ENCODE data around the gene FADS3.
A peak's percentile ranks its signal among the peaks of the same experiment; 100 is the strongest.

Gene FADS3, protein sequence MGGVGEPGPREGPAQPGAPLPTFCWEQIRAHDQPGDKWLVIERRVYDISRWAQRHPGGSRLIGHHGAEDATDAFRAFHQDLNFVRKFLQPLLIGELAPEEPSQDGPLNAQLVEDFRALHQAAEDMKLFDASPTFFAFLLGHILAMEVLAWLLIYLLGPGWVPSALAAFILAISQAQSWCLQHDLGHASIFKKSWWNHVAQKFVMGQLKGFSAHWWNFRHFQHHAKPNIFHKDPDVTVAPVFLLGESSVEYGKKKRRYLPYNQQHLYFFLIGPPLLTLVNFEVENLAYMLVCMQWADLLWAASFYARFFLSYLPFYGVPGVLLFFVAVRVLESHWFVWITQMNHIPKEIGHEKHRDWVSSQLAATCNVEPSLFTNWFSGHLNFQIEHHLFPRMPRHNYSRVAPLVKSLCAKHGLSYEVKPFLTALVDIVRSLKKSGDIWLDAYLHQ

DNA sequence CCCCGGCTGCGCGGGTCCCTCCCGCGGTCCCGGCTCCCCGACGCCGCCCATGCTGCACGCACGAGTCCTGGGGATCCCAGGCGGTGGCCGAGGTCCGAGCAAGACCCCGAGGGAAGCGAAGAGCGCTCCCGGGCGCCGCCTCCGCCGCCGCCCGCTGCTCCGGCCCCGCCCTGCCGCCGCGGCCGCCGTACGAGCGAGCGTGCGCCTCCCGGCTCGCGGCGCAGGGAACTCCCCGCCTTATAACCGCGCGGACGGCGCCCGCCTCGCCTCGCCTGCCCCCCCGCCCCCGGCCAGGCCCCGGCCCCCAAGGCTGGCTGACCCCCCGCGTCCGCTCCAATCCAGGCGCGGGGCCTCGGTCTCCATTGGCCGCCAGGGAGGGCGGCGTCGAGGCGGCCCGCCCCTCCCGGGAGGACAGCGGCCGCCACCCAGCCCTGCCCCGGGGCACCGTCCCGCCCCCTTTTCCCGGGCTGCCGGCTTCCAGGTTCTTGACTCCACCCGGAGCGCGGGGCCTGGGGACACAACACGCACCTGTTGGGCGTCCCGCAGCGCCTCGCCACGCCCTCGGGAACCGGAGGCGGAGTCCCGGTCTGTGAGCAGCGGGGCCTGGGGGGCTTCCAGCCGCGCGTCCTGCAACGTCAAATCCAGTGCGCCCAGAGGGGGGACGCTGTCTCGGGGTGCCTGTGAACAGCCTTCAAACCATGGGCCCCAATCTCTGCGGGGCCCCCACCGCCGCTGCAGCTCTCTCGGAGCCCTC, at the start of gene FADS3:
FADS3 (minus strand) TSS at position 215 of the 754 bp plus-strand sequence; CDS start at position 51, 164 bp downstream.
- DNase-seq (ENCODE audit: low read depth), result peak; percentile 48

DNA sequence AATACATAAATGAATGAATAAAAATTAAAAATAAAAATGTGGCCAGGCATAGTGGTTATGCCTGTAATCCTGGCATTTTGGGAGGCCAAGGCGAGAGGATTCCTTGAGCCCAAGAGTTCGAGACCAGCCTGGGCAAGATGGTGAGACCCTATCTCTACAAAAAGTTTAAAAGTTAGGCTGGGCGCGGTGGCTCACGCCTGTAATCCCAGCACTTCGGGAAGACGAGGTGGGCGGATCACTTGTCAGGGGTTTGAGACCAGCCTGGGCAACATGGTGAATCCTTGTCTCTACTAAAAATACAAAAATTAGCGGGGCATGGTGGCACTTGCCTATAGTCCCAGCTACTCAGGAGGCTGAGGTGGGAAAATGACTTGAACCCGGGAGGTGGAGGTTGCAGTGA, 49.1 kb upstream of the FADS3 start:
- DNase-seq (ENCODE audit: low read depth), result no peak

DNA sequence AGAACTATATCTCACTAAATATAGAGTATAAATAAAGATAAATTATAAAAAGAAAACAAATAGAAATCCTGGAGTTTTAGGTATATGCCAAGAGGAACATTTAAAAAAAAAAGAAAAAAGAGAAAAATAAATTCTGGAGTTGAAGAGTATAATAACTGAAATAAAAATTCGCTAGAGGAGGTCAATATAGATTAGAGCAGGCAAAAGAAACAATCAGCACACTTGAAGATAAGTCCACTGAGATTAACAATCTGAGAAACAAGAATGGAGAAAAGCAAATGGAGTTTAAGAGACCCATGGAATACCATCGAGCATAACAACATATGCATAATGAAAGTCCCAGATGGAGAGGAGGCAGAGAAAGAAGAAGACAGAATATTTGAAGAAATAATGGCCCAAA, 44.5 kb upstream of the FADS3 start:
- DNase-seq (ENCODE audit: low read depth), result no peak

DNA sequence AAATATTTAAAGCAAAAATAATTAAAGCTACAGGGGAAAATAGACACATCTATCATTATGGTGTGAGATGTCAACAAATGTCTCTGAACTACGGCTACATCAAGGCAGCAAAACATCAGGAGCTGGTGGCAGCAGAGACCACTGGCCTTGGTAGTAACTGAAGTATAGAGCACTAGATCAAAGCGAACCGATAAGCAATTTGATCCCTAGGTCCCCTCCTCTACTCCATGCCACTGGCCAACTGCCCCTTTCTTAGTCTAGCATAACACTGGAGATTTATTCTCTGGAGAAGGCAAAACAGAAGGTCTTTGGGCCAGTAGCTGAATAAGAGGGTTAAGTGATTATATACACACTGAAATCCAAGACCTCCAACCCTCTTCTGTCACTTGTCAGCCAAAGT, 39.6 kb upstream of the FADS3 start:
- no peak for DNase-seq (ENCODE audit: low read depth)

DNA sequence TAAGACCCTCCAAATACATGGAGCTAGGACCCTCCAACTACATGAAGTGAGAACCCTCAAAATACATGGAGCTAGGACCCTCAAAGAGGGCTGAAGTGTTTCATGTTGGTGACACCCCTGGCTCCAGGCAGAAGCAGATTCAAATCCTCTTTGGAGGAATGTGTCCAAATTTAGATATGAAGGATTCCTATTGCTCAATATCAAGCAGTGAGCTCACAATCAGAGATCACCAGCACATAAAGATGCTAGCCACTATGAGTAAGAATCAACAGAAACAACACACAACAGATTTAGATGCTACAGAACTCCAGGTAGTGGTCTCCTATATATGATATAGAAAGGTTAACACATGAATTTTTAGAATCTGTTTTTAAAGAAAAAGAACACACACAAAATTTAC, 37.3 kb upstream of the FADS3 start:
- DNase-seq (ENCODE audit: low read depth), result no peak

DNA sequence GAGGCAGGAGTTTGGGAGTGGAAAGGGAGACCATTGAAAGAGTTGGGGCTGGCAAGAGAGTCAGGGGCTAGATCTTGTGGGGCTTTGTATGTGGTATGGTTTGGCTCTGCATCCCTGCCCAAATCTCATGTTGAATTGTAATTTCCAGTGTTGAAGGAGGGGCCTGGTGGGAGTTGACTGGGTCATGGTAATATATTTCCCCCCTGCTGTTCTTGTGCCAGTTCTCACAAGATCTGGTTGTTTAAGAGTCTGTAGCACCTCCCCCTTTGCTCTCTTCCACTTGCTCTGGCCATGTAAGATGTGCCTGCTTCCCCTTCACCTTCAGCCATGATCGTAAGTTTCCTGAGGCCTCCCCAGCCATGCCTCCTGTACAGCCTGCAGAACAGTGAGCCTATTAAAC, 36.2 kb upstream of the FADS3 start:
- DNase-seq (ENCODE audit: low read depth), result no peak

DNA sequence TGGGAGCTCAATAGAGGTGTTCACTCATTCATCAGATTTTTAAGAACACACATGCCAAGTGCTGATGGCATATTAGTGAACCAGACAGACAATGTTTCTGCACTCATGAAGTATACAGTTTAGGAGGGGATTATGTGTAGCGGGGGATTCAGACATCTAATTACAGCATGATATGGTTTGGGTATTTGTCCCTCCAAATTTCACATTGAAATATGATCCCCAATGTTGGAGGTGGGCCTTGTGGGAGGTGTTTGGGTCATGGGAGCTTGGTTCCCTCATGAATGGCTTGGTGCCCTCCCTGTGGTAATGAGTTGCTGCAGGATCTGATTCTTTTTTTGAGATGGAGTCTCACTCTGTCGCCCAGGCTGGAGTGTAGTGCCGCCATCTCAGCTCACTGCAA, 34.9 kb upstream of the FADS3 start:
- no peak for DNase-seq (ENCODE audit: low read depth)

DNA sequence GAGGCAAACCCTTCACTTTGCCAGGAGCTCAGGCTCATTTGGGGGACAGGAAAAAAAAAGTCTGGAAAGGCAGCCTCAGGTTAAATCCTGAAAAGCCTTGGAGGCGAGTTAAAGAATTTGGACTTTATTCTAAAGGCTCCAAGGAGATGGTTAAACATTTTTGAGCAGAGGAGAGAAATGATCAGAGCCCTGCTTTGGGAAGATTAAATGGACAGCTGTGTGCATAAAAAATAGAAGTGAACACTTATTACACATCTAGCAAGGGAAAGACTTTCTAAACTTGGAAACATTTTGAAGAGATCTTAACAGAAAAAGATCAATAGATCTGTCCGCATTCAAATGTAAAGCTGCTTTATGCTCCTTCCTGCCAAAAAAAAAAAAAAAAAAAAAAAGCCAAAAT, 34.4 kb upstream of the FADS3 start:
- DNase-seq (ENCODE audit: low read depth), result no peak

DNA sequence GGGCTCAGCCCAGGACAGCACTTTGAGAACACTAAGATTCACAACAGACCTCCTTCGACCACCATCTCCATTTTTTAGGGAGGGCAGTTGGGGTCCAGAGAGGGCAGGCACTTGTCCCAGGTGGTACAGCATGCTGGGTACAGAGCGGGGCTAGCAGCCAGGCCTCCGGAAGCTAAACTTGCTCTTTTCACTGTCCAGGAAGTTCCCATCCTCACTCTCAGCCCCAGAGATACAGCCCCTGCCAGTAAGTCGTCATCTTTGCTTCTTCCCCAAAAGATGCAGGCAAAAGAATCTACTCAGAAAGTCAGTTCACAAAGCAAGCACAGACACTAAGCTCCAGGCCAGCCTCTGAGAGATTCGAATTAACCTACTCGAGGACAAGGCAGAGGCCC, 32.7 kb upstream of the FADS3 start:
- no peak for DNase-seq (ENCODE audit: low read depth)

DNA sequence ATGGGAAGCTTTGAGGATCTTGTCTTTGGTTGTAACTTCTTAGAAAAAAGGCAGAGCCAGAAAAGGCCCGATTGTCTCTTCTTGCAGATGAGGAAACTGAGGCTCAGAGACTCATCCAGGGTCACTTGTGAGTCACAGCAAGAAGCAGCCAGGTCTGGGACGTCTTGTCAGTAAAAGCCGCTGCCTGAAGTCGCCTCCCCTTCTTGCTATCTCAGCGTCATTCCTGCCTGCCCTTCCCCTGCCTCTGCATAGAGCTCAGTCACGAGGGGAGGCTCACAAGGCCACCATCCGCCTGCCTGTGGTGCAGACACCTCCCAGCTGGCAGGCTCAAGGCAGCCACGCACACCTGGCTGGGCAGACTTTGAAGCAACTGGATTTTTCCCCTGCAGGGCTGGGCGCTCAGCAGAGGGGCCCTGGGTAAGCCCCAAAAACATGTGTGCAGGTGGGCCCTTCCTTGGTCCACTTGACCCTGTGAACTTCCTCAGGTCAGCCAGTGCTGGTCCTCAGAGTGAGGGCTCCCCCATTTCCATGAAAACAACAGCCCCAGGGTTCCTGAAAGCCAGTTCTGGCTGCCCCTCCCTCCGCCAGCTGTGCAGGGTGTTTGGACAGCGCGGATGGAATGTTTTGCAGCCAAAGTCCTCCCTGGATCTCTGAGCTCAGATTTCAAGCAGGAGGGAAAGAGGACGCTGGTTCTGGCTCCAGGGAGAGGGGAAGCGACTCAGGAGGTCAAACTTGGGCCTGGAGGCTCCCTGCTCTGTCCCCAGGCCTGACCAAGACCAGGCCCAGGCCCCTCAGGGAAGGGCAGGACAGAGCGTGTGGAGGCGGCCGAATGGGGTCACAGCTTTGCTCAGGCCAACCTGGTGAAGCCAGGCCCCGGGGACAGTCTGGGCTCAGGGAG, 32.1 kb upstream of the FADS3 start:
- DNase-seq (ENCODE audit: low read depth), result no peak

DNA sequence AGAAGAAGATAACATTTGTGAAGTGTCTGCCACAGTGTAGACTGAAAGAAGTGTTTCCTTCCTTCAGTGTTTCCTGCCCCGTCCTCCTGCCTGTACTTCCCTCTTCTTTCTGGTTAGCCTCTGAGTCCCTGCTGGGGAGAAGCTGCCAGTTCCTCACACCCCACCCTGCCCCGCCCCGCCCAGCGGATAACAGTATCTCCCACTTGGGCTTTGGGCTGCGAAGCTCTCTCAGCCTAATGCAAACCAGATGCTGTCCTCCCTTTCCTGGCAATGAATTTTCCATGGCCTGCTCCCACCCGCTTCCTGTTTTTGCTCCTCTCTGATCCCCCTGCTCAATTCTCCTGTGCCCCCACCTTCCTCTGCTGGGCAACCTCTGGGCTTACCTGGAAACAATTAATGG, 31.2 kb upstream of the FADS3 start:
- no peak for DNase-seq (ENCODE audit: low read depth)

DNA sequence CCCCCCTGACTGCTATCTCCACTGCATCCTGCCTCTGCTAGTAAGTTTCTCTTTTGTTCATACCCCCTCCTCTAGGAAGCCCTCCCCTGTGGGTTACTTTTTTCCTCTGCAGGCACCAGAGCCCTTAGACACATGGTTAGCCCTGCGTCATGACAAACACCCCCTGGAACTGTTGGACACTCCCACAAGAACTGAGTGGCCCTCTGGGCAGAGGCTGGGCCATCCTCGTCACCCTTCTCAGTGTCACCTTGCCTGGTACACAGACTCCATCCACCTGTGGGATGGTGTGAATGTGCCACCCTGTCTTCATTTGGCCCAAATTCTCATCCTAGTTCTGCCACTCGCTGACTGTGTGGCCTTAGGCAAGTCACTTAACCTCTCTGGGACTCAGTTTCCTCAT, 30.1 kb upstream of the FADS3 start:
- DNase-seq (ENCODE audit: low read depth), result no peak

DNA sequence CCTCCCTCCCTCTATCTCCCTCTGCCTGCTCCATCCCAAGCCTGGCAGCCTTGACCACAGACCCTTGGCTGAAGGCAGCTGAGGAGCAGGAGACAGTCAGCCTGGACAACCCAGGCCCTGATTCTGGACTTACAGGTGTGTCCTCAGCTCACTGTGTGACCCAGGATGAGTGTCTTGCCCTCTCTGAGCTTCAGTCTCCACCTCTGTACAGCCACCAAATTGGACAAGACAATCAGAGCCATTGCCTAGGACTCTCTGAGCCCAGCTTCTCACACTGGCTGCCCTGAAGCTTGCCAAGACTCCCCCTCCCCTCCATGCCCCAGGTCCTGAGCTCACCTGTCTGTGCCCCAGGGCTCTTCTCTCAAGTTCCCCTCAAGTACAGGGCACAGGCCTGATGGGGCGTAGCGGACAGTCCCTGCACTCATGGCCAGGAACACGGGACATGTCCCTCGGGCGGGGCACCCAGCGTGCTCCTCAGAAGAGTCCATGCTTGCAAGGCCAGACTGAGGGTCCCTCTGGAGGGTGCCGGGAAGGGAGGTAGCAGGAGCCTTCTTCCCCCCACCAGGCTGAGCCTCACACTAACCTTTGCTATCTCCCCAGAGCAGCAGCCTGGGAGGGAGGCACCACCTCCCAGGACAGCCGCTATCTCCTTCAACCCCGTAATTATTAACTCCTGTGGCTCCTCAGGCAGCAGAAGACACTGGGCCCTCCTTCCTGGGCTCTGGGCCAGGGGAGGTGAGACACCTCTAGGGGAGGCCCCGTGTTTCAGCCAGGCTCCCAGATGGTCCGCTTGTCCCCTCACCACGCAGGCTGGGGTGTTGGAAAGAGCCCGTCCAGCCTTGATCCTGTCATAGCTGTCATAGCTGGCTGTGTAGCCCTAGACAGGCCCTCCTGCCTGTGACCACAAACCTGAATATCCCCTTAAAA, 28.6 kb upstream of the FADS3 start:
- DNase-seq (ENCODE audit: low read depth), result no peak

DNA sequence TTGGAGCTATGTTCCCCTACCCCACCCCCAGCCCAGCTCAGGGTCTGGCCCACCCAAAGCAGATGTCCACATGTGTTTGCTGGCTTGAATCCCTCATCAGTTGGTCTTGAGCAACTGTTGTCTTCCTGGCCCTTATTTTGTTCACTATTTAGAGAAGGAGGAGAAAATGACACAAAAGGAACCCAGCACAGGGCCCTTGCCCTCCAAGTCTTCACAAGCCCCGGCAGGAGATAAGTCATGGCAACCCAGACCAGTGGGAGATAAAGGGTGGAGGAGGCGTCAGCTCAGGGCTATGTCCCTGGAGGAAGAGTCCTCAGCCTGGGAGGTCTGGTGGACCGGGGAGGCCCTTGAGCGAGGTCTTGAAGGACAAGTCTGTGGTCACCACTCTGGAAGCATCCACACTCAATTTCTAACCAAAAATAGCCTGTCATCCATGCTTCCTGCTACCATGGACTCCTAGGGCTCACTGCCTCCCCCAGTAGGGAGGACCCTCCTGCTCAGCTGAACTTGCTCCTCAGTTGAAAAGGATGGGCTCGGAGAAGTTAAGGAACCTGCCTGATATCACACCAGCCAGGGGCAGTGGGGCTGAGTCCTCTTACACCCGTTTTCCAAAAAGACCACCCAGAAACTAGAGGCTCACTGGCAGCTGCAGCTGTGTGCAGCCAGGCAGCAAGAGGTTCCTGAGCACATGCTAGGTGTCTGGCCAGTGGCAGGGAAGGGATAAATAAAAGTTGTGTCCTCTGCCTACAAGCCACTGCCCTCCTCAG, 27.8 kb upstream of the FADS3 start:
- no peak for DNase-seq (ENCODE audit: low read depth)

DNA sequence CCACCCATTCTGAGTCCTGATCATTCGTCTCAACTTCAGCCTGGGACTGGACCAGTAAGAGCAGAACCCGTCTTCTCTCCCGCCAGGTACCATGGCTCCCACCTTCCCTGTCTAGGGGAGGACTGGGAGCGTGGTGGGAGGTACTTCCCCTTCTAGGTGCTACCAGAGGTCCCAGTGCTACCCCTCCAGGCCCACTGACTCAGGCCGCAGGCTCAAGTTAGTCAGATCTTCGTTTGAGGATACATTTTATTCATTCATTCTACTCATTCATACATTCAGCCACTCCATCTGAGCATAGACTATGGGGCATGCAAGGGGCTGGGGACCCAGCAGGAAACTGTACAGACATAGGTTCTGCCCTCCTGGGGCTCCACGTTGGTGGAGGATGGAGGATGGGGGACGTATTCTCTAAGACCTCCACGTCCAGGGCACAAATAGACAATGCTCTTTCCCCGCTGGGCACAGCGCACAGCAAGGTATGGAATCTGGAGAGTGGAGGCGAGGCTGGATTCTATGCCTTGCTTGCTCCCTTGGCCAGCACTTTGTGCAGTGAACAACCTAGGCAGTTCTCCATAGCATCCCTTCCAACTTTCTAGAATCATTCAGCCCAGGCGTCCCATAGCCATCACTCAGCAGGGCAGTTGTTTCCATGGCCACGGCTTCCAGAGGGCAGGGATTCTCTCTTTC, 27.0 kb upstream of the FADS3 start:
- no peak for DNase-seq (ENCODE audit: low read depth)

DNA sequence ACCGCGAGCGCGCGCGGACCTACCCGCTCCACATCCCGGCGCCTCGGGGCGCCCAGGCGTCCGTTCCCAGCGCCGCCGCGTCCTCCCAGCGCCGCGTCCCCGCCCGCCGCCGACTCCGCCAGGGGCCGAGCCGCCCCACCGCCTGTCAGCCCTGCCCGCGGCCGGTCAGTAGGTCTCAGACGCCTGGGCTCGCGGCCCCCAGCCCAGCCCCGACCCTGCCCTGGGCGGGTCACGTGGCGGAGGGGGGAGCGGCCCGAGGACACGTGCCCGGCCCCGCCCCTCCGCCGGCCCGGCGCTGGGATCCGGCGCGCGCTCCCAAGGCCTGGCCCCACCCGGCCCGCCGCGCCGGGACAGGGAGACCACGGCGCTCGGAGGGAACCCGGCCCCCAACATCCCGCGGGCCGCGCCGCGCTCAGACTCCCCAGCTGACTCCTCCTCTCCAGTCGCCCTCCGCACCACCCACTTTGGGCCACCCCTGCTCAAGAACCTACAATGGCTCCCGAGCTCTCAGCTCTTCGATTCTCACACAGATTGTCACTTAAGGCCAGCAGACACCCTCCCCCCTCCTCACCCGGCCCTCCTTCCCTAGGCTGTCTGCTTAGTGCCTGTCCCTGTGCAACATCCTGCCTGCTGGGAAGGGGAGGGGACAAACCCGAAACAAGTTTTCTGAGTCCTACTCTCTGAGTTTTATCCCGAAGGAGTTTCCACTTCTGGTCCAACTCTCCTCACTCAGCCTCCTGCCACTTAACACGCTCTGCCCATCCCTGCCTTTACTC, 26.2 kb upstream of the FADS3 start, which contains the start of gene RAB3IL1:
RAB3IL1 (minus strand) TSS at position 233 of the 776 bp plus-strand sequence; CDS start at position 34, 199 bp downstream.
- no peak for DNase-seq (ENCODE audit: low read depth)

DNA sequence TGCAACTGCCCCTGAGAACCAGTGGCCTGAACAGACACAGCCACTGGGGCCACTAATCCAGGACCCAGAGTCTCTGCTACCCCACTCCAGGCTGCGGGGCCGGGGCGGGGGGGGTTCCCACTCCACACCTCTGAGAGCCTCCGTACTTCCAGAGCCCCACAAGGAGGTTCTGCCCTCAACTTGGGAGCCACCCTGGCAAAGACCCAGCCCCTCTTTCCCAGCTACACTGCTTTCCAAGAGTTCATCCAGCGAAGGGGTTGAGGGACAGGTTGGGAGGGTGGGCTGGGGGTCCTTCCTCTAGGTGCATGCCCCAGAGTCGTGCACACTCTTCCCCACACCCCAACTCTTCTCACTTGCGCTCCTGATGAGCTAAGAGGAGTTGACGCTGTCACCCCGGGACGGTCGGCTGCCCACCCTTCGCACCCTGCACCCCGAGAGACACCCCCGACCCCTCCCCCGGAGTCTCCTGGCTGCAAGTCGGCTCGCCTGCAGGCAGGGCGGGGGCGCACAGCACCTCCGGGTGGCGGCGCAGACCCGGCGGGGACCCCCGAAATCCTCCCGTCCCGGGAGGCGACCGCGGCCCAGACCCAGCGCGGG, 25.5 kb upstream of the FADS3 start:
- no peak for DNase-seq (ENCODE audit: low read depth)

DNA sequence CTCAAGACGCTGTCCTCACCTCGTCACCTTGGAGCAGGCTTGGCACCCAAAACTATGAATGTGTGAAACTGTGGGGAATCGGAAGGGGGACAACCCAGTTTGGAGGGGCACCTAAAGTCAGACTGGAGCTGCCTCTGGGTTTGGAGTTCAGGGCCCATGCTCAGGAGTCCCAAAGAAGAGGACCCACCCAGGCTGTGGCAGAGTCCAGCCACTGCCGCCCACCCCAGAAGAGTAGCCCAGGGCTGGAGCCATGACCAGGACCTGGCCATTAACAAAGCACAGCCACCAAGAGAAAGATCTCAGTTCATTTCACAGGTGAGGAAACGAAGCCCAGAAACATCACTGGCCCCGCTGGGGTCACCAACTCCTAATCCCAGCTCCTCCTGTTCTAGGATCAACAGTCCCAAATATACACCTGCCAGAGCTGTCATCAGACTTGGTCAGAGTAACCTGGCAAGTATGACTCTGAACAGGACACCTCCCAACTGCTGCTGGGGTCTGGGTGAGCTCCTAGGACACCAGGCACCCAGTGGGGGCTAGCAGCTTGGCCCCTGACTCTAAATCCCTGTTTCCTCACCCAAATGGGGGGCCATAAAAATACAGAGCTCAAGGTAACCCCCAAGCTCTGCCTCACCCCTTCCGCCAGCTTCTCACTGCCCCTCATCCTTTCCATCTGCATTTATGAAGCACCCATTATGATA, 23.3 kb upstream of the FADS3 start:
- no peak for DNase-seq (ENCODE audit: low read depth)
